ENCODE data around the gene OR2B6. TPM values are rescaled to one million over a fixed set of nuclear protein-coding genes. Genes with fewer than 3 reads are reported as not detected.
"Not testable (repeated sequence)": the region's sequence is repeated elsewhere in the genome, so short reads cannot be mapped to it uniquely, and the experiment has no call there.

Gene OR2B6
- not detected in 2 replicates for total RNA-seq (2014; rRNA removed; shearing (Covaris generic))
- polyA plus RNA-seq (2015; cell fraction: cytosol; rRNA removed) = not detected in 2 replicates
- not detected in 2 replicates for polyA plus RNA-seq (2015; cell fraction: nucleus; rRNA removed)

DNA sequence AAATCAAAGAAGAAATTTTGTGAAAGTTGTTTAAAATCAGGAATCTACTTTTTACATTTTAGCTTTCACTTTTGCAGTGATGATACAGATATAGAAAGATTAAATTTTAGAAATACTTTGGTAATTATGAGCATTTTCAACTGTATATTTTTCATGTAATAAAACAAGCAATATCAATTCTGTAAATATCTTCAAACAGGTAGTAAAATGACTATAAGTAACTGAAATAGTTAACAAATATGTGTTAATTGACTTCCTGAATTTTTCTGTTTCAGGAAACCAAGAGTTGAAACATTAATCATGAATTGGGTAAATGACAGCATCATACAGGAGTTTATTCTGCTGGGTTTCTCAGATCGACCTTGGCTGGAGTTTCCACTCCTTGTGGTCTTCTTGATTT, at the start of gene OR2B6:
TSS of gene OR2B6 (plus strand) at position 301 of the 400 bp plus-strand sequence. CDS start at position 301, 0 bp downstream.
- DNase-seq (ENCODE audit: low read depth) = no peak

DNA sequence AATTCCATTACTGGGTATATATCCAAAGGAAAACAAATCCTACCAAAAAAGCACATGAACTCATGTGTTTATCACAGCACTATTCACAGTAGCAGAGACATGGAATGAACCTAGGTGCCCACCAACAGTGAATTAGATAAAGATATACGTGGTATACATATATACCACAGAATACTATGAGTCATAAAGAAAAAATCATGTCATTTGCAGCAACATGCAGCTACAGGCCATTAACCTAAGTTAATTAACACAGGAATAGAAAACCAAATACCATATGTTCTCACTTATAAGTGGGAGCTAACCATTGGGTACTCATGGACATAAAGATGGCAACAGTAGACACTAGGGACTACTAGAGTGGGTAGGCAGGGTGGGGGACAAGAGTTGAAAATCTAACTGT, 49.0 kb upstream of the OR2B6 start:
- no peak for DNase-seq (ENCODE audit: low read depth)

DNA sequence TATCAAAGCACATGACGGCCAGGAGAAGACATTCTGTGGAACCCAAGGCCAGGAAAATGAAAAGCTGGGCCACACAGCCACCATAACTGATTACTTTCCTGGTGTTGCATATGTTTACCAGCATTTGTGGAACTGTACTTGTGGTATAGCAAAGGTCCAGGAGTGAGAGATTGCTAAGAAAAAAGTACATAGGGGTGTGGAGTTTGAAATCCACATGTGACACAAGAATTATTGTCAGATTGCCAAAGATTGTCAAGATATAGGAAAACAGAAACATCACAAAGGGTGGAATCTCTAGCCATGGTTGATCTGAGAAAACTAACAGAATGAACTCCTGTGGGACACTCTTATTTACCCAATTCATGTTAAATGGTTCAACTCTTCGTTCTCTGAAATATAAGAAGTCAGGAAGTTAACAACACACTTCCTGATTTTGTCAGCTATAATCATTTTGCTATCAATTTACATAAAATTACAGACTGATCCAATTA, 45.0 kb upstream of the OR2B6 start, which contains the start of gene OR2B2:
TSS of gene OR2B2 (minus strand) at position 441 of the 491 bp plus-strand sequence. CDS start at position 364, 77 bp downstream.
- DNase-seq (ENCODE audit: low read depth) = no peak

DNA sequence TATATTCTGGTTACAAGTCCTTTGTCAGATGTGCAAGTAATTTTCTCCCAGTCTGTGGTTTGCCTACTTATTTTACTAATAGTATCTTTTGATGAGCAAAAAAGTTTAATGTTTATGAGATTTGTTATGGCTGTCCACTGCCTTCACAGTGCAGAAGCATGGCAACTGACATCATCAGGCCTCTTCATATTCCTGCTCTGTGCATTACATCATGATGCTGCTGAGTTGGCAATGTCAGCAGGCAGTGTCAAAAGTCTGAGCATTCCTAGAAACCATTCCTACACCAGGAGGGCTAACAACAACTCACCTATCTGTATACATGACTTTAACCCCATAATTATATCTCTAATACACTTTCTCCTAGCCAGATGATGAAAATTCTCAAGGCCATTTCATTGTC, 34.1 kb upstream of the OR2B6 start:
- no peak for DNase-seq (ENCODE audit: low read depth)

GRCh38 chr6:27924179-27924578, 32.9 kb upstream of the OR2B6 start:
- DNase-seq (ENCODE audit: low read depth) = no peak

GRCh38 chr6:27928041-27928440, 29.0 kb upstream of the OR2B6 start:
- DNase-seq (ENCODE audit: low read depth) = not testable (repeated sequence)

GRCh38 chr6:27929930-27930329, 27.1 kb upstream of the OR2B6 start:
- not testable (repeated sequence) for DNase-seq (ENCODE audit: low read depth)

DNA sequence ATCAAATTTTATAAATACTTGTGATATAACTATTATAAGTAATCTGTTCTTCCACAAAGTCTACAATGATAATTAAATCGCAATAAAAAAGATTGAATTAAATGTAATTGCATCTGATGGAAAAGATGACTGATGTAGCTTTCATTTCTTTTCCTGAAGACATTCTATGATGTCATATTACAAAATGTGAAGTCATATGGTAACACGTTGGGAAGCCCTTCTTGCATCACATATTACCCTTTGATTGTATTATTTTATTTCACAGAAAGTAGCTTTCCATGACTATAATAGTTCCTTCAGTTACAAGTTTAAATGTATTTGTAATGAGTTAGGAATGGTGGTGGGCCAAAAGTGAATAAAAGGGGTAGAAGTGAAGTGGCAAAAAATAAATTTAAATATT, 25.8 kb upstream of the OR2B6 start:
- no peak for DNase-seq (ENCODE audit: low read depth)

DNA sequence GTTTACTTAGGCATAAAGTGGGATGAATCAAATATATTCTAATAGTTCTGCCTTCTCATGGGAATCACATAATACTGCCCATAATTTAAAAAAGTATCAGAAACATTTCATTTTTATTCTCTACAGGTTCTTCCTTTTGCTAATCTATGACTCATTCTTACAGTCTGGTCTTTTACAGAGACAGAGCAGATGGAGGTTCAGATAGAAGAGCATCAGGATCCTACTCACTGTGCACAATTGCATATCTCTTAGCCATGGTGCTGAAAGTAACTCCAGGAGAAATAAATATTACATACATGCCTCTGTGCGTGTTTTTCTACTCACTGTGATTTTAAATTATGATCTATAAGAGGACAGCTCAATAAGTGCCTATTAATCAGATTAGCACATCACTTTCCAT, 16.3 kb upstream of the OR2B6 start:
- no peak for DNase-seq (ENCODE audit: low read depth)

DNA sequence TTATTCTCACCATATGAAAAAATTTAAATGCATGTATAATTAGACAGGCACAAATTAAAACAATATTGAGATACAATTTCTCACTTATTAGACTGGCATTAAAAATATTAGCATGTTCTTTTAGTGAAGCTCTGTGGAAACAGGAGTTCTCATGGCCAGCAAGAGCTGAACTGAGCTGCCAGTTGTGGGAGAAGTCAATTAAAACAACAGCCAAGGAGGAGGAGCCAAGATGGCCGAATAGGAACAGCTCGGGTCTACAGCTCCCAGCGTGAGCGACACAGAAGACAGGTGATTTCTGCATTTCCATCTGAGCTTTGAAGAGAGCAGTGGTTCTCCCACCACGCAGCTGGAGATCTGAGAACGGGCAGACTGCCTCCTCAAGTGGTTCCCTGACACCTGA, 14.0 kb upstream of the OR2B6 start:
- DNase-seq (ENCODE audit: low read depth) = not testable (repeated sequence)

GRCh38 chr6:27948237-27948636, 8.8 kb upstream of the OR2B6 start:
- no peak for DNase-seq (ENCODE audit: low read depth)

GRCh38 chr6:27951040-27951439, 6.0 kb upstream of the OR2B6 start:
- DNase-seq (ENCODE audit: low read depth) = no peak

- no peak for DNase-seq (ENCODE audit: low read depth)
Measured at GRCh38 chr6:27957516-27957915, 475 bp downstream of the OR2B6 start.

DNA sequence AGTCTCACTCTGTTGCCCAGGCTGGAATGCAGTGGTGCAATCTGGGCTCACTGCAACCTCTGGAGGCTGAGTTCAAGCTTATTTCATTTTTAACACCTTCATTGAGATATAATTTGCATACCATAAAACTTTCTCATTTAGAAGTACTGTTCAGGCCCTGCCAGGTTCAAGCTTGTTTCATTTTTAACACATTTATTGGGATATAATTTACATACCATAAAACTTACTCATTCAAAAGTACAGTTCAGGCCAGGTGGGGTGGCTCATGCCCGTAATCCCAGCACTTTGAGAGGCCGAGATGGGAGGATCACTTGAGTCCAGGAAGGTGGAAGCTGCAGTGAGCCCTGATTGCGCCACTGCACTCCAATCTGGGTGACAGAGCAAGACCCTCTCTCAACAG, 5.5 kb downstream of the OR2B6 start:
- no peak for DNase-seq (ENCODE audit: low read depth)

- DNase-seq (ENCODE audit: low read depth) = no peak
Measured at GRCh38 chr6:27966044-27966443, 9.0 kb downstream of the OR2B6 start.

- no peak for DNase-seq (ENCODE audit: low read depth)
Measured at GRCh38 chr6:27966816-27967426, 9.9 kb downstream of the OR2B6 start.

GRCh38 chr6:27970444-27970843, 13.4 kb downstream of the OR2B6 start:
- DNase-seq (ENCODE audit: low read depth) = no peak

DNA sequence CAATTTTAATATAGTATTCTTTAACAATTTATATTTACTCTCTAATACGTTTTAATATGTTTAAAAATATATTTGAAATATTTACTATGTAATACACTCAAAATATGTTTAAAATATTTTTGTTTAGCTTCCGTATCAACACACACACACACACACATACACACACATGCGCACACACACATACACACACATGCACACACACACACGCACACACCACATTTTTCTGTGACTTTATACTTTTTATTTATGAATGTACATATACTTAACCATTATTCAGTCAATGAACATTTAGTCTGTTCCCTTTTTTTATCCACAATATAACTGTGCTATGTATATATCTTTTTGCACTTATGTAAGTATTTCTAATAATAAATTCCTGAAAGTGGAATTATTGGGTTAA, 15.7 kb downstream of the OR2B6 start:
- DNase-seq (ENCODE audit: low read depth) = no peak

- DNase-seq (ENCODE audit: low read depth) = no peak
Measured at GRCh38 chr6:27977387-27977786, 20.3 kb downstream of the OR2B6 start.

DNA sequence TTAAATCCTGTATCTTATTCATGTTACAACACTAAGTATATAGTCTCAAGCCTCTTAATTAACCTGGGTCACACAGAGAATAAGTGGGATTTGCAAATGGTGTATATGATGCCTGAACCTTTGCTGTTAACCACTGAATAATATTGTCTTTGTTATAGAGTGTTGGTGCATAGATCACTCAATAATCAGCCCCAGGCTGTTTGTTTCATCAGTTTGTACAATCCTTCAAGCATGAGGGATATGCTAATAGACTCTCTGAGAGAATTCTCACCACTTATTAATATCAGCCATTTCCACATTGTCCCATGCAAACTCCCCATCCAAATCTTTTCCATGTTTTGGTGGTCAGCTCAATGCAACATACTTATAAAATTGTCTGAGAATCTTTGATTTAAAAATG, 21.7 kb downstream of the OR2B6 start:
- no peak for DNase-seq (ENCODE audit: low read depth)

- DNase-seq (ENCODE audit: low read depth) = no peak
Measured at GRCh38 chr6:27980111-27980510, 23.1 kb downstream of the OR2B6 start.

- DNase-seq (ENCODE audit: low read depth) = no peak
Measured at GRCh38 chr6:27986928-27987725, 30.1 kb downstream of the OR2B6 start.

Measured in HT1080 (cell line).